DND-41 (cell line): ENCODE data around the gene BCL7C.

Experiments used
- ATAC-seq: fragments of 200-7000 bp; cut with Tn5 transposase; 3 replicates; pipeline ENCODE4 v1.9.1; 2021; ENCODE audit warnings: low read depth; ENCODE audit not compliant: insufficient read depth
- DNase-seq: peaks from one replicate; pipeline ENCODE4 v3.0.0-alpha.2; 2020
- H2AFZ ChIP-seq: 2 replicates; pipeline ENCODE4 v1.6.0; 2012; ENCODE audit warnings: low read depth, low read length
- H3K27ac ChIP-seq: 2 replicates; pipeline ENCODE4 v1.5.1; 2012; ENCODE audit warnings: low read length, inconsistent platforms
- H3K27me3 ChIP-seq: fragments of 200-600 bp; sonication (generic); 2 replicates; pipeline ENCODE4 v1.6.0; 2012; ENCODE audit warnings: low read length, mild to moderate bottlenecking, inconsistent platforms; ENCODE audit not compliant: insufficient read depth, poor library complexity
- H3K36me3 ChIP-seq: 2 replicates; pipeline ENCODE4 v1.5.1; 2012; ENCODE audit warnings: low read length, inconsistent platforms; ENCODE audit not compliant: insufficient read depth
- H3K4me1 ChIP-seq: 2 replicates; pipeline ENCODE4 v1.5.1; 2012; ENCODE audit warnings: mild to moderate bottlenecking, low read length; ENCODE audit not compliant: insufficient read depth
- H3K4me2 ChIP-seq: 2 replicates; pipeline ENCODE4 v1.6.0; 2012; ENCODE audit warnings: mild to moderate bottlenecking, moderate library complexity, low read length, inconsistent platforms; ENCODE audit not compliant: insufficient read depth
- H3K4me3 ChIP-seq, 2 experiments: fragments of 200-600 bp in 1 of 2; shearing (Covaris generic) in 1 of 2; 2 replicates each; pipeline ENCODE4 v1.5.1; 2012 to 2016; ENCODE audit warnings: inconsistent platforms in 2 of 2, low read length in 2 of 2, mild to moderate bottlenecking in 2 of 2, low read depth in 1 of 2, moderate library complexity in 1 of 2
- H3K79me2 ChIP-seq: 2 replicates; pipeline ENCODE4 v1.6.0; 2012; ENCODE audit warnings: low read length, inconsistent platforms; ENCODE audit not compliant: insufficient read depth
- H3K9ac ChIP-seq: 2 replicates; pipeline ENCODE4 v1.6.0; 2012; ENCODE audit warnings: low read depth, mild to moderate bottlenecking, inconsistent platforms, low read length, moderate library complexity
- H3K9me3 ChIP-seq: 2 replicates; pipeline ENCODE4 v1.5.1; 2012; ENCODE audit warnings: low read length, moderate library complexity, mild to moderate bottlenecking, inconsistent platforms; ENCODE audit not compliant: insufficient read depth, severe bottlenecking
- H4K20me1 ChIP-seq: 2 replicates; pipeline ENCODE4 v1.6.0; 2012; ENCODE audit warnings: low read length; ENCODE audit not compliant: insufficient read depth
- EZH2 ChIP-seq: IDR thresholded peaks from 3 replicates; pipeline ENCODE4 v1.6.1; 2012; ENCODE audit warnings: borderline replicate concordance, low read depth, mild to moderate bottlenecking, moderate library complexity, low read length, inconsistent platforms; ENCODE audit not compliant: severe bottlenecking
- TF ChIP-seq, protein P1 (sequence below): IDR thresholded peaks from 2 replicates; pipeline ENCODE4 v1.5.1; 2012; ENCODE audit warnings: borderline replicate concordance, low read length, moderate library complexity, mild to moderate bottlenecking; ENCODE audit not compliant: poor library complexity, severe bottlenecking; ENCODE audit errors: extremely low read depth

The BCL7C gene

DNA sequence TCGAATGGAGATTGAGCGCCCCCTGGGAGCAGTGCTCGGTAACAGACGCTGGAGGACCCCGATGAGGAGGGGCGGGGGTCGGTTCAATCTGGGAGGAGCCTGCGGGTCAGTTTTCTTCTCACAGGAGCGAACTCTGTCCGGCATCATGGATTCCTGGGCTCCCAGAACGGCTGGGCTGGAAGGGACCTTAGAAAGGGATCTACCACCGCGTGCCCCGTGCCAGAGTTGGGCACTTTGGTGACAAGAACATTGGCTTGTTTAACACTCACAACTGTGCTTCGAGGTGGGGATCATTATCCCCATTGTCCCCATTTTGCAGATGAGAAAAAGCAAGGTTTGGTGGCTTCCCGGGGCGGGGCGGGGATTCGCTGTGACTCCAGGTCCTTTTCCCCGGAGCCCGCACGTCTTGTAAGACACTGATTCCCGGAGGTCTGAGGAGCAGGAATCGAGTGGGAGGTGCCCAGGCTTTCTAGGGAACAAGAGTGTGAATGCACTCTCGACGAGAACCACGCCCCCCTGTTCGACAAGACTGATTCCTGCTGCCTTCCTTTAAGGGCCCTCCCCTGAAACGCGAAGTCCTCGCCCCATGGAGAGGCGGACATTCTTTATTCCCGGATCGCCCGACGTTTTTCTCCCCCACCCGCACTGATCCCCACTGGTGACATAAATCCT, 28.0 kb upstream of the BCL7C start:
- Histone ChIP-seq H3K79me2 (peaks cover 30% of the 10 kb centered on the region), H2AFZ (peak overlapping the region; percentile 82), H3K4me3 (peak overlapping the region; percentile 41 to 80), H4K20me1 (peaks cover 13% of the 10 kb centered on the region), H3K9me3 (no peaks in the 10 kb centered on the region), H3K4me1 (peaks cover 40% of the 10 kb centered on the region), H3K27ac (peak overlapping the region; percentile 76), H3K27me3 (no peaks in the 10 kb centered on the region), H3K4me2 (peak overlapping the region; percentile 91), H3K9ac (peak overlapping the region; percentile 63), H3K36me3 (peaks cover 18% of the 10 kb centered on the region)
- DNase-seq (peak; percentile 94), ATAC-seq (peak; percentile 16)
- TF ChIP-seq EZH2, result no peak
- TF ChIP-seq, protein P1, sequence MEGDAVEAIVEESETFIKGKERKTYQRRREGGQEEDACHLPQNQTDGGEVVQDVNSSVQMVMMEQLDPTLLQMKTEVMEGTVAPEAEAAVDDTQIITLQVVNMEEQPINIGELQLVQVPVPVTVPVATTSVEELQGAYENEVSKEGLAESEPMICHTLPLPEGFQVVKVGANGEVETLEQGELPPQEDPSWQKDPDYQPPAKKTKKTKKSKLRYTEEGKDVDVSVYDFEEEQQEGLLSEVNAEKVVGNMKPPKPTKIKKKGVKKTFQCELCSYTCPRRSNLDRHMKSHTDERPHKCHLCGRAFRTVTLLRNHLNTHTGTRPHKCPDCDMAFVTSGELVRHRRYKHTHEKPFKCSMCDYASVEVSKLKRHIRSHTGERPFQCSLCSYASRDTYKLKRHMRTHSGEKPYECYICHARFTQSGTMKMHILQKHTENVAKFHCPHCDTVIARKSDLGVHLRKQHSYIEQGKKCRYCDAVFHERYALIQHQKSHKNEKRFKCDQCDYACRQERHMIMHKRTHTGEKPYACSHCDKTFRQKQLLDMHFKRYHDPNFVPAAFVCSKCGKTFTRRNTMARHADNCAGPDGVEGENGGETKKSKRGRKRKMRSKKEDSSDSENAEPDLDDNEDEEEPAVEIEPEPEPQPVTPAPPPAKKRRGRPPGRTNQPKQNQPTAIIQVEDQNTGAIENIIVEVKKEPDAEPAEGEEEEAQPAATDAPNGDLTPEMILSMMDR, result peak; percentile 98

DNA sequence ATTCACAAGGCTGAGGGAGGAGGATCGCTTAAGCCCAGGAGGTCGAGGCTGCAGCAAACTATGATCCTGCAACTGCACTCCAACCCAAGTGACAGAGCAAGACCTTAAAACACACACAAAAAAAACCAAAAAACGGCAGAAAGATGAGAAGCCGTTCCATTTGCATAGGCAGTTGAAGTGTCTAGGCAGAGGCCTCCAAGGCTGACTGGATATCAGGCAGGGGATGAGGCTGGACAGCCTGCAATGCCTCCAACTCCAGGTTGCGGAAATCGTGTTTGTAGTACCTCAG, 27.5 kb upstream of the BCL7C start:
- peak overlapping the region; percentile 82 for H2AFZ ChIP-seq
- peak overlapping the region; percentile 63 for H3K9ac ChIP-seq
- no peaks in the 10 kb centered on the region for H3K9me3 ChIP-seq
- H3K27me3 ChIP-seq, result no peaks in the 10 kb centered on the region
- H3K36me3 ChIP-seq, result peaks cover 13% of the 10 kb centered on the region
- H4K20me1 ChIP-seq, result peaks cover 9% of the 10 kb centered on the region
- TF ChIP-seq, protein P1, result no peak
- no peak for TF ChIP-seq EZH2
- H3K4me1 ChIP-seq, result peaks cover 35% of the 10 kb centered on the region
- H3K4me2 ChIP-seq, result peak overlapping the region; percentile 91
- ATAC-seq (no peak), DNase-seq (no peak)
- peaks cover 27% of the 10 kb centered on the region for H3K79me2 ChIP-seq
- peak overlapping the region; percentile 41 to 80; a peak in 3 of 4 replicates for H3K4me3 ChIP-seq
- H3K27ac ChIP-seq, result peak overlapping the region; percentile 76

DNA sequence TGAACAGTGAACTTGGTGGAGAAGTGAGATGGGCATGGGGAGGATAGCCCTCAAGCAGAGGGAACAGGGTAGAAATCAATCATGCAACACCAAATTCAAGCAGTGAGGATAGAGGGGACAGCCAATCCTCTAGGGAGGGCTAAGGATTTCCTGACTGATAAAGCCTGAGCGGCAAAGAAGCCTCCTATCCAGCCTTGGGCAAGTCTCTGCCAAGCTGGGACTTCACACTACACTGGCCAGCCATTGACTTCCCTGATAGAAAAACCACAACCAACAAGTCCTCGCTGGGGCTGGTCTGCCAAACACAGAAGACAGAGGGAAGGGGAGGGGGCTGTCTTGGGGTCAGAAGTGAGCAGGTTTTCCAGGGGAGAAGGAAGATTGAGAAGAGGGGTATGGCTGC, 27.0 kb upstream of the BCL7C start:
- Histone ChIP-seq H4K20me1 (peaks cover 5% of the 10 kb centered on the region; the same call in 1 of the 2 replicates), H3K36me3 (peaks cover 8% of the 10 kb centered on the region; the same call in 1 of the 2 replicates), H3K4me1 (peaks cover 31% of the 10 kb centered on the region), H3K9ac (peak overlapping the region; percentile 63; the same call in 1 of the 2 replicates), H3K27me3 (no peaks in the 10 kb centered on the region), H2AFZ (no peak overlapping the region; the same call in 1 of the 2 replicates), H3K4me2 (peak overlapping the region; percentile 91; the same call in 1 of the 2 replicates), H3K79me2 (peaks cover 21% of the 10 kb centered on the region), H3K9me3 (no peaks in the 10 kb centered on the region), H3K4me3 (peak overlapping the region in 1 of 2 experiments; percentile 80; a peak in 1 of 4 replicates), H3K27ac (no peak overlapping the region)
- DNase-seq, result no peak
- TF ChIP-seq EZH2, result no peak
- TF ChIP-seq, protein P1, result no peak
- ATAC-seq, result no peak
